GM21390 (cell line): ENCODE measurements around the gene RAB9A.
"Not testable (repeated sequence)": the region's sequence is repeated elsewhere in the genome, so short reads cannot be mapped to it uniquely, and the experiment has no call there.

Source experiments
- ATAC-seq: cut with Tn5 transposase; IDR thresholded peaks from one replicate; pipeline ENCODE4 v1.9.1; 2021; ENCODE audit not compliant: unreplicated experiment

The RAB9A gene, protein sequence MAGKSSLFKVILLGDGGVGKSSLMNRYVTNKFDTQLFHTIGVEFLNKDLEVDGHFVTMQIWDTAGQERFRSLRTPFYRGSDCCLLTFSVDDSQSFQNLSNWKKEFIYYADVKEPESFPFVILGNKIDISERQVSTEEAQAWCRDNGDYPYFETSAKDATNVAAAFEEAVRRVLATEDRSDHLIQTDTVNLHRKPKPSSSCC

GRCh38 chrX:13688958-13689740, at the start of gene RAB9A:
Gene RAB9A, plus strand, starts transcription at chrX:13689128. Its CDS starts 19,619 bp downstream, at chrX:13708747.
- peak; percentile 72 for ATAC-seq

- not testable (repeated sequence) for ATAC-seq
These were observed 47.2 kb upstream of the RAB9A start for GRCh38 chrX:13641684-13642083.

GRCh38 chrX:13645464-13646153, 43.3 kb upstream of the RAB9A start:
- ATAC-seq = no peak

DNA sequence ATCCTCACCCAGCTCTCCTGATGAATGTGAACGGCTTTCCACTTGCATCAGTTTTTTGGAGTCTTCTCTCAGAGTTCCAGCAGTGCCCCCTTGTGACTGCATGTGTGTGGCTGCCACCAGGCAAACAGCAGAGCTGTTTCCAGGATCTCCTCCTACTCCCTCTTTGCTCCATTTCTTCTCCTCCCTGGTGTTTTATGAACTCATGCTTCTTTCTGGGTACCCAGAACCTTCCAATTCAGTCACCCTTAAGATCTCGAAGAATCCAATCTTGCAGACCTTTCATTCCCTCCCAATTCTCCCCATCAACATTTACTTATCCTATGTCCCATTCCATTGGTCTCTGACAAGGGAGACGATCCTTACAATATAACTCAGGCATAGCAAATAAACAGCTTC, 42.8 kb upstream of the RAB9A start:
- no peak for ATAC-seq

DNA sequence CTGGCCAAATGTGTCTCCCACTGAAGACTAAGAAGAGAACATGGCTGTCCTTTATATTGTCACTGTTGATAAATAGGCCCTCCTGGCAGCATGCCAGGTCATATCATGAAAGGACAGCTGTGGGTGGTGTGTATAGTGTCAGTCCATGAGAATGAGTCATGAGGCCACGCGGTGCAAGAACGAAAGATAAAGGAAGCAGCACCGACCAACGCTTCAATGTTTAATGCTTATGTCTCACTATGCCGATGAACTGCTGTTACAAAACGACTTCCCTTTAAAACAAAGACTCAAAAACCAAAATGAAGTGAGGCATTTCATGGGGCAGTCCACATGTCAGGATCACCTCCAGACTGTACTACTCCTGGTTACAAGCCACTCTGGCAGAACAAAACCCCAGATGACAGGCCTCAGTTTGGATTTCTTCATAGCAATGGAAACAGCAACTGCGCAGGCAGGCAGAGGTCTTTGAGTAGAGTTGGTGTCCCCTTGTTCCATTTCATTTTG, 41.2 kb upstream of the RAB9A start:
- no peak for ATAC-seq

- not testable (repeated sequence) for ATAC-seq
These were observed 40.6 kb upstream of the RAB9A start for GRCh38 chrX:13648336-13648735.

DNA sequence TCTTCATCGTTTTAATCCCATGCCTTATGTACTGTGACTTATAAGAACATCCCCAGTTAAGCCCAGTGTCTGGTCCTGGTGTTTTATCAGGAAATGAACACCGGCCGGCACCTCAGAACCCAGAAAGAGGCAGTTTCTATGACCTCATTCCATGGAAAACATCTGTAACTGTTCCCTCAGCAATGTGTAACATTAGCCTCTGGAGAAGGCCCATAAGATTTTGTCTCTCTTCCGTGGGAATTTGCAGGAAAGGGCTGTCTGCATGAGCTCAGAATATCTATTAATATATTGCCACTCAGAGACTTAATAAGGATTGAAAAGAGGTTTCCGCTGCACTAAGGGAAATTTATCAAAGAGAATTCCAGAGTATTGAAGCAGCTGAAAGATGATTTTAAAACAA, 39.1 kb upstream of the RAB9A start:
- no peak for ATAC-seq

- ATAC-seq = no peak
These were observed 38.6 kb upstream of the RAB9A start for GRCh38 chrX:13650318-13650717.

- ATAC-seq = no peak
These were observed 37.8 kb upstream of the RAB9A start for GRCh38 chrX:13651150-13651549.

- peak; percentile 5 for ATAC-seq
These were observed 36.6 kb upstream of the RAB9A start for GRCh38 chrX:13652287-13652793.

DNA sequence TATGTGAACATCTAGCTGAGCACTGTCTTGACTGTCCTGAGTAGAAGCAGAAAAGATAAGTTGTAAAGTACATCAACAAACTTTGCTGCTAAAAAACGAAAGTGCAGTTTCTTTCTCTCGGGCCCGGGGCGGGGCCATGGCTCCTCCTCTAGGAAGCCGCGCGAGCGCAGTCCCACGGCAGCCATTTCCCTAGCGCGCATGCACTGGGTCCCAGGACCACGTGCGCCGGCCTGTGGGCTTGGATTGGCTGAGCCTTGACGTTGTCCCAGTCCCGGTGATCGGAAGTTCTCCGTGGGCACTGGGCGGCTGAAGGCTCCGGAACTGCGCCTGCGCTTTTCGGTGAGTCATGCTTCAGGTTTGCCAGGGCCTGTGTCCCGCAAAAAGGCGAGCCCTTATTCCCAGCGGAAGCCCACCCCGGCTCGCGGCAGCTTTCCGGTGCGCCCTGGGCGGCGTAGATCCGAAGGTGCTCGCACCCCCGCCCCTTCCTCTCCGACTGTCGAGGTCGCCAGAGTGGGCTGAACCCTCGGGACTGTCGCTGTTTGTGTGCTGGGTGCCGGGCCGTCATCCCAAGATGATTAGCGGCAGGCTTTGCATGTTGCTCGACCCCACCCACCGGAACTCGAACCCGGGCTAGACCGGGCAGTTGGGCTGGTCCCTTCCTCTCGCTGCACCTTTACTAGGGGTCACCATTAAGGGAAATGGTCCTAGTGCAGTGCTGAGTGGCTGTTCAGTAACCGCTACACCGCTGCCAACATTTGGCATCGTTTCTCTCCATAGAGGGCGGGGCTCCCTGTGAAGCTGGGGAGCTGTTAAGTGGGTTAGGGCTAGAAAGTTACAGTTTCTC, 35.9 kb upstream of the RAB9A start, which contains the start of gene TCEANC:
TSS of gene TCEANC (plus strand) at position 292 of the 844 bp plus-strand sequence. CDS start 9,368 bp downstream, outside the sequence.
- ATAC-seq = peak; percentile 95

GRCh38 chrX:13654116-13654515, 34.8 kb upstream of the RAB9A start:
- no peak for ATAC-seq

DNA sequence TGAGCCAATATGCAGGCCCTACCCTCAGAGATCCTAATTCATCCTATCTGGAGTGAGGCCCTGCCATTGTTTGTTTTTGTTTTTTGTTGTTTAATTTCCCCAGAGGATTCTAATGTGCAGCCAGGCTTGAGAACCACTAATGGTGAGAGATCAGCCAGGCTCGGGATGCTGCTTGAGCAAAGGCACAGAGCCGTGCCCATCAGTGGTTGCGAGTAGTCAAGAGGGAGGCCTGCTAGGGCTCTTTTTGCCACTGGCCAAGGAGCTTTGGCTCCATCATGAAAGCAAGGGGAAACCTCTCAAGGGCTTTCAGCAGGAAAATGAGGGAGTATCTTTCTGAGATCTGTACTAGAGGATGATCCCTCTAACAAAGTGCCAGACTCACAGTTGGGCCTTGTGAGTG, 33.3 kb upstream of the RAB9A start:
- ATAC-seq = no peak

- no peak for ATAC-seq
These were observed 30.3 kb upstream of the RAB9A start for GRCh38 chrX:13658602-13659001.

DNA sequence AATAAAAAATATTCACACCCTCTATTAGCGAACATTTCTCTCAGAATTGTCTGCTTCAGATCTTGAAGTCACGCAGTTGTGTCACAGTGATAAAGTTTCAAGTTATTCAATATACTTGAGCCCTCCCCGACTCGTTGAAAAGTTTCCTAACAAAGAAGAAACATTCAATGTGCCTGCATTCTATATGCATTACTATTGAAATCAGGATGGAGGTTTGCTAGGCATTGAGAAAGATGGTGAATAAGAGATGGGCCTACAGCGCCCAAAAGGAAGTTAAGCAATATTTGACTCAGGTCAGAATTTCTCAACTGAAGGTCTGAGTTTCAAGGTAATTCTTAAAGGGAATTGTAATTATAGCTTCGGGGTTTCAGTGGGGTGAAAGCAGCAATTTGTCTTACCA, 29.9 kb upstream of the RAB9A start:
- no peak for ATAC-seq

GRCh38 chrX:13661735-13662288, 27.1 kb upstream of the RAB9A start:
- peak; percentile 26 for ATAC-seq

GRCh38 chrX:13662355-13662791, 26.6 kb upstream of the RAB9A start:
- ATAC-seq = peak; percentile 49

- no peak for ATAC-seq
These were observed 24.9 kb upstream of the RAB9A start for GRCh38 chrX:13664020-13664419.

GRCh38 chrX:13666836-13667235, 22.1 kb upstream of the RAB9A start:
- ATAC-seq = no peak

DNA sequence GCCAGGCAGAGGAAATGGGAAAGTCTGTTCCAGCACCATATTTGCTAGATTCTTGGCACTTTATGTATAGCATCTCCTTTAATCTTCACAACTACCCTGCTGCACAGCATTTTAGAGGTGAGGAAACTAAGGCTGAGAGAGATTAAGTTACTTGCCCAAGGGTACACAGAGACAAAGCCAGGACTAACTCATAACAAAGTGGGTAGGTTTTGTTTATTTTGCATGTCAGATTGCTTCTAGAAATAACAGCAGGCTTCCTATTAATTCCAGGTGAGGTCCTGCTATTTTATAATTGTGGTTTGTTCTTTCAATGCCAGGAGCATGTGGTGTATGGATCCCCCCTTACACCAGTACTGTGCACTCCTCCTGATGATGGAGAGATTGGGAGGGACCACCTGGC, 21.0 kb upstream of the RAB9A start:
- ATAC-seq = no peak
